ENCODE data around the gene PHLDB2. TPM values are rescaled to one million over a fixed set of nuclear protein-coding genes. Genes with fewer than 3 reads are reported as not detected.

Gene PHLDB2
- total and polyA plus RNA-seq, 2 of the 13 experiments (the other 11 are each of a cell fraction or from before 2014, with no cell fraction given), result 8.4 to 23.6 TPM

DNA sequence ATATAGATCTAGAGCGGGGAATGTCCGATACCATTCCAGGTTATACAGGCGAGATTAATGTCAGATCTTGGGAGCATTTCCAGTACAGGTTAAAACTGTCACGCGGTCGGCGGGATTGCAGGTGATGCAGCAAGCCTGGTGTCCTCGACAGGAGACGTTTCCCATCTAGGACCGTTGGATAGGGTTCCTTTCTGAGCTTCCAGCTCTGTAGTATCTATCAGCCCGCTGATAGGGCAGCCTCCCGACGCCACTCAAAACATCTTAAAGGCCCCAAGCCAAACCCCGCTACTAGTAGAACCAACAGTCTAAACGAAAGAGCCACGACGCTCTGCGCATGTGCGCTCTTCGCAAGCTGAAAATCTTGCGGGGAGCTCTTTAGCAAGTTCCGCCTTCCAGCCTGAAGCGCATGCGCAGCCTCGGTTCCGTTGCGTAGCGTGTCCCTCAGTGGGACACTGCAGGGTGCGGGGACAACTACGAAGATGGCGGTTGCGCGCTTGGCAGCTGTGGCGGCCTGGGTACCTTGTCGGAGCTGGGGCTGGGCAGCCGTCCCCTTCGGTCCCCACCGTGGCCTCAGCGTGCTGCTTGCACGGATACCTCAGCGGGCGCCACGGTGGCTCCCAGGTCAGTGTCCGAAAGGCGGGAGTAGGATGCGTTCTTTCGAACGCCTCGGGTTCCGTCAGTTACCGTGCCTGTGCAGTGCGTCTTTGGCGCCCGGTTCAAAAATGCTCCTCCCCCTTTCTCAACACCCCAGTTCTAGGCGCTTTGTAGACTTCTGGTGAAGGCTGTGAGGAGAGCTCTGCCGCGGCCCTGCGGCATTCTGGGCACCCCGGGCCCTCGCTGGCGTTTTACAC, 119.7 kb downstream of the PHLDB2 start, which contains the start of gene ABHD10 (continued):
- no peak for TF ChIP-seq ZBTB40 (IDR thresholded peaks at IDR 0.05)
- TF ChIP-seq ZBTB40 (CRISPR knock-in tag; IDR thresholded peaks at IDR 0.05), result peak; percentile 77
- TF ChIP-seq DNMT1 (CRISPR knock-in tag; IDR thresholded peaks at IDR 0.05), result no peak
- TF ChIP-seq, protein P1, sequence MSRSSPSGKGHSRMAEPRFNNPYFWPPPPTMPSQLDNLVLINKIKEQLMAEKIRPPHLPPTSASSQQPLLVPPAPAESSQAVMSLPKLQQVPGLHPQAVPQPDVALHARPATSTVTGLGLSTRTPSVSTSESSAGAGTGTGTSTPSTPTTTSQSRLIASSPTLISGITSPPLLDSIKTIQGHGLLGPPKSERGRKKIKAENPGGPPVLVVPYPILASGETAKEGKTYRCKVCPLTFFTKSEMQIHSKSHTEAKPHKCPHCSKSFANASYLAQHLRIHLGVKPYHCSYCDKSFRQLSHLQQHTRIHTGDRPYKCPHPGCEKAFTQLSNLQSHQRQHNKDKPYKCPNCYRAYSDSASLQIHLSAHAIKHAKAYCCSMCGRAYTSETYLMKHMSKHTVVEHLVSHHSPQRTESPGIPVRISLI (CRISPR knock-in tag; IDR thresholded peaks at IDR 0.05; ENCODE audit: borderline replicate concordance), result no peak; the same call in 1 of the 2 replicates
- TF ChIP-seq ZIK1 (CRISPR knock-in tag; IDR thresholded peaks at IDR 0.05; ENCODE audit: borderline replicate concordance, low read depth), result peak; percentile 90; the same call in 1 of the 2 replicates
- peak; percentile 95 for TF ChIP-seq NRL (CRISPR knock-in tag; IDR thresholded peaks at IDR 0.05; ENCODE audit: borderline replicate concordance)
- peak; percentile 82; the same call in 1 of the 2 replicates for TF ChIP-seq SAFB2 (CRISPR knock-in tag; IDR thresholded peaks at IDR 0.05; ENCODE audit: borderline replicate concordance, low read depth)
- peak; percentile 29; the same call in 1 of the 2 replicates for TF ChIP-seq ZMYM3 (CRISPR knock-in tag; IDR thresholded peaks at IDR 0.05)
- no peak for TF ChIP-seq PAX8 (CRISPR knock-in tag; IDR thresholded peaks at IDR 0.05; ENCODE audit: borderline replicate concordance)
- no peak for TF ChIP-seq HDAC6 (IDR thresholded peaks at IDR 0.05; ENCODE audit: low read depth, low read length)
- no peak for TF ChIP-seq ZNF652 (CRISPR knock-in tag; IDR thresholded peaks at IDR 0.05; ENCODE audit: borderline replicate concordance, low read depth)
- TF ChIP-seq SMC3 (IDR thresholded peaks at IDR 0.05; ENCODE audit: low read length), result no peak
- TF ChIP-seq NR2F6 (IDR thresholded peaks at IDR 0.05), result no peak
- peak; percentile 9; the same call in 1 of the 2 replicates for TF ChIP-seq NR2F6 (CRISPR knock-in tag; IDR thresholded peaks at IDR 0.05)
- no peak for TF ChIP-seq ZNF850 (CRISPR knock-in tag; conservative IDR thresholded peaks at IDR 0.05)
- no peak for TF ChIP-seq ZNF496 (CRISPR knock-in tag; IDR thresholded peaks at IDR 0.05; ENCODE audit: insufficient replicate concordance)
- TF ChIP-seq SKI (IDR thresholded peaks at IDR 0.05; ENCODE audit: partially characterized antibody), result no peak
- TF ChIP-seq GABPB1 (CRISPR knock-in tag; IDR thresholded peaks at IDR 0.05), result peak; percentile 82
- 0 out of 2 replicates have a peak, but pooled peaks have one; percentile 62 for TF ChIP-seq ZNF329 (CRISPR knock-in tag; IDR thresholded peaks at IDR 0.05; ENCODE audit: low read depth)
